HepG2 (cell line): ENCODE results near the gene SRCIN1. TPM values are rescaled to one million over a fixed set of nuclear protein-coding genes. Genes with fewer than 3 reads are reported as not detected.

Experiments used
- ATM ChIP-seq: fragments of 450-650 bp; IDR thresholded peaks from 2 replicates; pipeline ENCODE4 v1.7.1; 2017; ENCODE audit warnings: mild to moderate bottlenecking, borderline replicate concordance
- ELF3 ChIP-seq: IDR thresholded peaks from 2 replicates; pipeline ENCODE4 v1.6.1; 2016; ENCODE audit warnings: missing genetic modification reagents, missing compliant biosample characterization
- KMT2A ChIP-seq: sonication (generic); formaldehyde crosslinking; IDR thresholded peaks from 2 replicates; pipeline ENCODE4 v1.4.0; 2020; ENCODE audit warnings: missing genetic modification reagents
- PBX3 ChIP-seq: sonication (generic); formaldehyde crosslinking; IDR thresholded peaks from 2 replicates; pipeline ENCODE4 v1.8.1; 2023; ENCODE audit warnings: missing genetic modification reagents, inconsistent platforms, borderline replicate concordance
- SIX4 ChIP-seq: sonication (generic); formaldehyde crosslinking; IDR thresholded peaks from 2 replicates; pipeline ENCODE4 v1.4.0; 2020; ENCODE audit warnings: missing genetic modification reagents
- ZNF205 ChIP-seq: IDR thresholded peaks from 2 replicates; pipeline ENCODE4 v1.6.1; 2018; ENCODE audit warnings: missing biosample characterization, missing genetic modification reagents
- ZNF234 ChIP-seq: sonication (generic); formaldehyde crosslinking; conservative IDR thresholded peaks from 2 replicates; pipeline ENCODE4 v1.5.1; 2020; ENCODE audit warnings: mild to moderate bottlenecking, missing genetic modification reagents
- ZNF275 ChIP-seq: sonication (generic); formaldehyde crosslinking; IDR thresholded peaks from 2 replicates; pipeline ENCODE4 v1.8.0; 2022; ENCODE audit warnings: missing genetic modification reagents, mild to moderate bottlenecking, inconsistent platforms, borderline replicate concordance
- ZNF383 ChIP-seq: sonication (generic); formaldehyde crosslinking; IDR thresholded peaks from 2 replicates; pipeline ENCODE4 v1.4.0; 2020; ENCODE audit warnings: missing genetic modification reagents, mild to moderate bottlenecking, borderline replicate concordance
- ZNF800 ChIP-seq: sonication (generic); formaldehyde crosslinking; IDR thresholded peaks from 2 replicates; pipeline ENCODE4 v1.4.0; 2020; ENCODE audit warnings: missing genetic modification reagents
- polyA plus RNA-seq, 8 experiments: library from polyadenylated mRNA; depleted of rRNA in 3 of 8; stranded (reverse) in 7 of 8; unstranded in 1 of 8; fragments of >200 nt; fragmentation: Illumina TruSeq in 4 of 8; extraction: Trizol in 4 of 8; gene quantifications; 2 replicates each; pipeline versions ENCODE4 v1.2.1 to v1.2.3, GENCODE V29; 2011 to 2016; ENCODE audit warnings: low read depth in 4 of 8, missing spikeins in 1 of 8, mixed read lengths in 1 of 8; ENCODE audit not compliant: insufficient read depth in 1 of 8
- total RNA-seq, 5 experiments: library from RNA; depleted of rRNA; stranded (reverse); fragments of >200 nt; fragmentation: Illumina TruSeq; extraction: Trizol; gene quantifications; 2 replicates each; pipeline ENCODE4 v1.2.3, GENCODE V29; 2016; ENCODE audit warnings: low read depth in 1 of 5

The SRCIN1 gene
- total and polyA plus RNA-seq, 2 of the 13 experiments (the other 11 are each of a cell fraction or from before 2014, with no cell fraction given): 1.2 to 9.6 TPM

GRCh38 chr17:38564254-38564837 is 41.4 kb downstream of the SRCIN1 start (continued):
- TF ChIP-seq KMT2A (CRISPR knock-in tag) (no peak), ZNF234 (CRISPR knock-in tag) (no peak), ELF3 (CRISPR knock-in tag) (no peak), ATM (no peak), ZNF275 (CRISPR knock-in tag) (no peak), ZNF205 (CRISPR knock-in tag) (no peak), PBX3 (no peak), ZNF383 (CRISPR knock-in tag) (no peak), SIX4 (CRISPR knock-in tag) (no peak), ZNF800 (CRISPR knock-in tag) (no peak)
